Activated B cell treated with CpG ODN at 0.5 μM for 24 hours (primary cell): ENCODE results near the gene EXOC1. TPM values are rescaled to one million over a fixed set of nuclear protein-coding genes. Genes with fewer than 3 reads are reported as not detected.

Experiments
- ATAC-seq: fragments of 200-7000 bp; cut with Tn5 transposase; one replicate; pipeline ENCODE4 v1.10.0; 2021; ENCODE audit warnings: low read depth, mild to moderate bottlenecking, moderate library complexity
- CTCF ChIA-PET: fragments of 350-600 bp; sonication (Branson Sonifier 250); formaldehyde crosslinking; loops from one replicate; lab custom pipeline; 2021; ENCODE audit warnings: antibody characterized with exemption; lab: Charles Lee
- POLR2A ChIA-PET: fragments of 350-600 bp; sonication (Branson Sonifier 250); formaldehyde crosslinking; loops from one replicate; lab custom pipeline; 2021; ENCODE audit warnings: antibody characterized with exemption; lab: Charles Lee
- DNase-seq: peaks from one replicate; pipeline ENCODE4 v3.0.0; 2022
- H3K27ac Mint-ChIP-seq: one replicate; pipeline ENCODE4 v1.8.0; 2020; ENCODE audit warnings: mixed read lengths
- H3K27me3 Mint-ChIP-seq: one replicate; pipeline ENCODE4 v1.8.0; 2021; ENCODE audit warnings: mixed read lengths
- H3K36me3 Mint-ChIP-seq: one replicate; pipeline ENCODE4 v1.8.0; 2021; ENCODE audit warnings: low read depth, mixed read lengths
- H3K4me1 Mint-ChIP-seq: one replicate; pipeline ENCODE4 v1.8.0; 2021; ENCODE audit warnings: mixed read lengths
- H3K4me3 Mint-ChIP-seq: one replicate; pipeline ENCODE4 v1.8.0; 2020; ENCODE audit warnings: mild to moderate bottlenecking, mixed read lengths
- H3K9me3 Mint-ChIP-seq: one replicate; pipeline ENCODE4 v1.8.0; 2020; ENCODE audit warnings: mixed read lengths
- intact Hi-C: fragments of 100-400 bp; cut with micrococcal nuclease; formaldehyde crosslinking; loops from one replicate; pipeline ENCODE4 v1.15.1; 2024
- total RNA-seq: library from RNA; stranded (reverse); gene quantifications from 2 replicates; pipeline ENCODE4 v1.2.3, GENCODE V29; 2022
- TF ChIP-seq, protein P1 (sequence below): fragments of 200-600 bp; IDR thresholded peaks from one replicate; pipeline ENCODE4 v1.8.0; 2022; ENCODE audit warnings: antibody characterized with exemption, mild to moderate bottlenecking

The EXOC1 gene
- total RNA-seq, 1 donor from 2014 or later = 34.8 TPM

GRCh38 chr4:55819634-55820033 lies 33.8 kb upstream of the EXOC1 start, which contains the start of gene EXOC1L:
Gene EXOC1L, plus strand, starts transcription at chr4:55819790. Its CDS starts 237 bp downstream, at chr4:55820027.
- TF ChIP-seq, protein P1, sequence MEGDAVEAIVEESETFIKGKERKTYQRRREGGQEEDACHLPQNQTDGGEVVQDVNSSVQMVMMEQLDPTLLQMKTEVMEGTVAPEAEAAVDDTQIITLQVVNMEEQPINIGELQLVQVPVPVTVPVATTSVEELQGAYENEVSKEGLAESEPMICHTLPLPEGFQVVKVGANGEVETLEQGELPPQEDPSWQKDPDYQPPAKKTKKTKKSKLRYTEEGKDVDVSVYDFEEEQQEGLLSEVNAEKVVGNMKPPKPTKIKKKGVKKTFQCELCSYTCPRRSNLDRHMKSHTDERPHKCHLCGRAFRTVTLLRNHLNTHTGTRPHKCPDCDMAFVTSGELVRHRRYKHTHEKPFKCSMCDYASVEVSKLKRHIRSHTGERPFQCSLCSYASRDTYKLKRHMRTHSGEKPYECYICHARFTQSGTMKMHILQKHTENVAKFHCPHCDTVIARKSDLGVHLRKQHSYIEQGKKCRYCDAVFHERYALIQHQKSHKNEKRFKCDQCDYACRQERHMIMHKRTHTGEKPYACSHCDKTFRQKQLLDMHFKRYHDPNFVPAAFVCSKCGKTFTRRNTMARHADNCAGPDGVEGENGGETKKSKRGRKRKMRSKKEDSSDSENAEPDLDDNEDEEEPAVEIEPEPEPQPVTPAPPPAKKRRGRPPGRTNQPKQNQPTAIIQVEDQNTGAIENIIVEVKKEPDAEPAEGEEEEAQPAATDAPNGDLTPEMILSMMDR = no peak
- Mint-ChIP-seq H3K9me3 (peaks cover 3% of the 10 kb centered on the region), H3K36me3 (no peaks in the 10 kb centered on the region), H3K4me3 (no peak within 1 kb of the TSS), H3K27ac (no peak within 1 kb of the TSS), H3K27me3 (peaks cover 15% of the 10 kb centered on the region), H3K4me1 (peaks cover 3% of the 10 kb centered on the region)
- ATAC-seq (no peak), DNase-seq (no peak)
- CTCF ChIA-PET = no interaction called here
- POLR2A ChIA-PET = no interaction called here
- intact Hi-C loops = no loop called here

- TF ChIP-seq, protein P1 = no peak
- intact Hi-C loops = no loop called here
- H3K36me3 Mint-ChIP-seq = no peaks in the 10 kb centered on the region
- H3K4me1 Mint-ChIP-seq = peaks cover 3% of the 10 kb centered on the region
- H3K4me3 Mint-ChIP-seq = no peak overlapping the region
- CTCF ChIA-PET = no interaction called here
- DNase-seq = no peak
- H3K27ac Mint-ChIP-seq = no peak overlapping the region
- POLR2A ChIA-PET = no interaction called here
- ATAC-seq = no peak
- peaks cover 17% of the 10 kb centered on the region for H3K27me3 Mint-ChIP-seq
- H3K9me3 Mint-ChIP-seq = peaks cover 3% of the 10 kb centered on the region
Observed at GRCh38 chr4:55820279-55820678, 33.2 kb upstream of the EXOC1 start.

DNA sequence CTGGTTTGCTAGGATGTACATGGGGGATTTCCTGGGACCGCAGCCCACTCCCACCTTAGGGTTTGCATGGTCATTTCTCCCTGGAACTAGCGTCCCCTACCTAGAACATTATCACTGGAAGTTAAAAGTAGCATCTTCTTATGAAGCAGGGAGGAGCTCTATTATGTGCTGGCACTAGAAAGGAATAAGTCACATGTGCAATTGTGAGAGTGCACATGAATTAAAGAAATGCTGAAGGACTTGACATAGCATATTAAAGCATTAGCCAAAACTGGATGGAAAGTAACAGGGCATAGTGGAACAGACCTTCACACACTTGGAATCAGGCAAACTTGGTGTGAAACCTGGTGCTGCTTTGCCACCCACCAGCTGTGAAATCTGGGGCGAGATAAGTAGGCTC lies 31.1 kb upstream of the EXOC1 start:
- DNase-seq (no peak), ATAC-seq (no peak)
- Mint-ChIP-seq H3K4me3 (no peak overlapping the region), H3K27me3 (peaks cover 20% of the 10 kb centered on the region), H3K4me1 (peaks cover 3% of the 10 kb centered on the region), H3K9me3 (no peaks in the 10 kb centered on the region), H3K36me3 (no peaks in the 10 kb centered on the region), H3K27ac (no peak overlapping the region)
- TF ChIP-seq, protein P1 = no peak
- POLR2A ChIA-PET = no interaction called here
- intact Hi-C loops = no loop called here
- CTCF ChIA-PET = no interaction called here

DNA sequence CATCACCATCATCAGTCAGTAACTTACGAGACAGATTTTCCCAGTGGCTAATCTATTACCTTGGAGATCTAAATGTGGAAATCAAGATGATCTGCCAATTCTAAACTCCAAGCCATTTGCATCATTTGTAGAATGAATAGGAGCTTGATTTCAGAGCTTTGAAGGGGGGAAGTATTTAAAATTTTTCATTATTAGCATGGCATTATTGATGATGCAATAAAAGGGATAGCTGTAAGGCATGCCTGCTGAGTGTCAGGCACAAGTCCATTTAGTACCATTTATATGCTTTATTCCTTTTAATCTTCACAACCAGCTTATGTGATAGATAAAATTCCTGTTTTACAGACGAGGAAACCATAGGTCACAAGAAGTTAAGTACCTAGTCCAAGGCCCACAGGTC lies 28.6 kb upstream of the EXOC1 start:
- no peaks in the 10 kb centered on the region for H3K4me1 Mint-ChIP-seq
- POLR2A ChIA-PET = no interaction called here
- CTCF ChIA-PET = no interaction called here

GRCh38 chr4:55826986-55827385 lies 26.5 kb upstream of the EXOC1 start:
- Mint-ChIP-seq H3K36me3 (no peaks in the 10 kb centered on the region), H3K4me1 (no peaks in the 10 kb centered on the region), H3K27ac (no peak overlapping the region), H3K4me3 (no peak overlapping the region), H3K27me3 (peaks cover 14% of the 10 kb centered on the region), H3K9me3 (no peaks in the 10 kb centered on the region)
- POLR2A ChIA-PET = no interaction called here
- CTCF ChIA-PET = interaction anchor here (0.7 kb wide), 1 partner anchor 417 kb away, joined by 3 read pairs; no protein-coding TSS in a partner anchor
- DNase-seq (no peak), ATAC-seq (no peak)
- intact Hi-C loops = no loop called here
- TF ChIP-seq, protein P1 = no peak

More for the DNA sequence above, 28.6 kb upstream of the EXOC1 start:
- H3K9me3 Mint-ChIP-seq = no peaks in the 10 kb centered on the region
- peaks cover 12% of the 10 kb centered on the region for H3K27me3 Mint-ChIP-seq
- intact Hi-C loops = no loop called here
- DNase-seq (no peak), ATAC-seq (no peak)
- H3K36me3 Mint-ChIP-seq = no peaks in the 10 kb centered on the region
- no peak overlapping the region for H3K27ac Mint-ChIP-seq
- TF ChIP-seq, protein P1 = no peak
- no peak overlapping the region for H3K4me3 Mint-ChIP-seq
